Measurements from ENCODE around the gene GNPNAT1.
"Not testable (repeated sequence)": the region's sequence is repeated elsewhere in the genome, so short reads cannot be mapped to it uniquely, and the experiment has no call there.

GNPNAT1 gene

GRCh38 chr14:52735921-52736489 is 55.4 kb downstream of the GNPNAT1 start:
- H3K36me3 Mint-ChIP-seq (ENCODE audit: insufficient read depth) = peaks cover 18% of the 10 kb centered on the region
- no peaks in the 10 kb centered on the region for H3K9me3 Mint-ChIP-seq
- H3K4me1 Mint-ChIP-seq = peaks cover 63% of the 10 kb centered on the region
- H3K4me3 Mint-ChIP-seq = no peak overlapping the region
- DNase-seq (ENCODE audit: low spot score in 2 of 2) = no peak
- ATAC-seq (replicated peaks; ENCODE audit: extremely low read depth, poor library complexity, severe bottlenecking) = no peak
- peak overlapping the region; percentile 47 for H3K27ac Mint-ChIP-seq (ENCODE audit: low read depth)
- no peaks in the 10 kb centered on the region for H3K27me3 Mint-ChIP-seq

- H3K27ac Mint-ChIP-seq (ENCODE audit: low read depth) = no peak overlapping the region
- H3K4me1 Mint-ChIP-seq = peaks cover 53% of the 10 kb centered on the region
- no peak overlapping the region for H3K4me3 Mint-ChIP-seq
- H3K36me3 Mint-ChIP-seq (ENCODE audit: insufficient read depth) = peaks cover 28% of the 10 kb centered on the region
- no peaks in the 10 kb centered on the region for H3K27me3 Mint-ChIP-seq
- DNase-seq (ENCODE audit: low spot score in 2 of 2) = no peak
- no peaks in the 10 kb centered on the region for H3K9me3 Mint-ChIP-seq
- ATAC-seq (replicated peaks; ENCODE audit: extremely low read depth, poor library complexity, severe bottlenecking) = no peak
Observed at GRCh38 chr14:52733824-52734223, 57.6 kb downstream of the GNPNAT1 start.

DNA sequence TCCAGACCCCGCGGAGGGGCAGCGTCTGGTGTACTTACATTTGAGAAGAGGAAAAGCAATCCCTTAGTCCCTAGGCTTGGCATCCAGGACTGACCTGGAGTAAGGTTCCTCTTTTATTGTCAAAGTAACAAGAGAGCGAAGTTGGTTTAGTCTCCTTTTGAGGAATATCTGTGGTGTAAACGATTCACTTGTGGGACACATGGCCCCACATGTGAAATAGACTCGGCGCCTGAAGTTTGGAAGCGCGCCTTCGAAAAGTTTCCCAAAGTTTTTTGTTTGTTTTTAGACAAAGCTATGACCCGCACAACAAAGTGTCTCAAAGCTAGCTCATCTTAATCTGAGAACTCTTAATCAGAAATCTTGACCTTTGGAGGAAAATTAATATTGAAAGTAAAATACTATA is 60.7 kb downstream of the GNPNAT1 start:
- Mint-ChIP-seq H3K4me3 (peak overlapping the region; percentile 92), H3K4me1 (peaks cover 27% of the 10 kb centered on the region), H3K27ac (ENCODE audit: low read depth) (peak overlapping the region; percentile 53), H3K9me3 (no peaks in the 10 kb centered on the region), H3K36me3 (ENCODE audit: insufficient read depth) (peaks cover 42% of the 10 kb centered on the region), H3K27me3 (no peaks in the 10 kb centered on the region)
- no peak for ATAC-seq (replicated peaks; ENCODE audit: extremely low read depth, poor library complexity, severe bottlenecking)
- DNase-seq (ENCODE audit: low spot score in 2 of 2) = no peak

GRCh38 chr14:52729925-52730708 is 61.3 kb downstream of the GNPNAT1 start, which contains the start of gene STYX:
TSS of gene STYX (plus strand) at chr14:52730166. CDS start at chr14:52730475, 309 bp downstream.
- Mint-ChIP-seq H3K36me3 (ENCODE audit: insufficient read depth) (peaks cover 47% of the 10 kb centered on the region), H3K27ac (ENCODE audit: low read depth) (peak within 1 kb of the TSS; percentile 53), H3K4me3 (peak within 1 kb of the TSS; percentile 92), H3K27me3 (no peaks in the 10 kb centered on the region), H3K4me1 (peaks cover 22% of the 10 kb centered on the region), H3K9me3 (no peaks in the 10 kb centered on the region)
- ATAC-seq (replicated peaks; ENCODE audit: extremely low read depth, poor library complexity, severe bottlenecking) (peak; percentile 97), DNase-seq (ENCODE audit: low spot score in 2 of 2) (peak; percentile 92 to 94)

DNA sequence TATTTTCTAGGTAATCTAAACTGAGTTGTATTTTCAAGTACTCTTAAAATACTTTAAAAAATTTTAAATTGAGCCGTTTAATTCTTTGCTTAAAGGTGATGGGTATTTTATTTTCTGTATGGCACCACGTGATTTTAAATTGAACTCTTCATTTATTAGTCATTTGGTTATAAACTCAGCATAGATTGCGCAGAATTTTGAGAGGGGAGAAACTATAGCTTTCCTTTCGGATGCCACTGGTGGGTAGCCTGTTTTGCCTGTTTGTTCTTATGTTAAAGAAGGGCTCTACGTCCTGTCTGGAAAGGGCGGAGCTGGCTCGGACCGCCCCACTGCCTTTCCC is 61.9 kb downstream of the GNPNAT1 start:
- H3K36me3 Mint-ChIP-seq (ENCODE audit: insufficient read depth) = peaks cover 47% of the 10 kb centered on the region

DNA sequence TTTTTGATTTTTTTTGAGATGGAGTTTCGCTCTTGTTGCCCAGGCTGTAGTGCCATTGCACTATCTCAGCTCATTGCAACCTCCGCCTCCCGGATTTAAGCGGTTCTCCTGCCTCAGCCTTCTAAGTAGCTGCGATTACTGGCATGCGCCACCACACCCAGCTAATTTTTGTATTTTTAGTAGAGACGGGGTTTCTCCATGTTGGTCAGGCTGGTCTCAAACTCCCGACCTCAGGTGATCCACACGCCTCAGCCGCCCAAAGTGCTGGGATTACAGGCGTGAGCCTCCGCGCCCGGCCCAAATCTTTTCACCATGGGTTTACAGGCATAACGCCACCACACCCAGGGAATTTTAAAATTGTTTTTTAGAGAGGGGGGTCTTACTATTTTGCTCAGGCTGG is 62.4 kb downstream of the GNPNAT1 start:
- H3K27me3 Mint-ChIP-seq; DNase-seq (ENCODE audit: low spot score in 2 of 2); ATAC-seq (replicated peaks; ENCODE audit: extremely low read depth, poor library complexity, severe bottlenecking); H3K4me3 Mint-ChIP-seq; H3K9me3 Mint-ChIP-seq: not testable (repeated sequence)
- Mint-ChIP-seq H3K27ac (ENCODE audit: low read depth) (peak overlapping the region; percentile 38), H3K36me3 (ENCODE audit: insufficient read depth) (peaks cover 42% of the 10 kb centered on the region), H3K4me1 (peaks cover 16% of the 10 kb centered on the region)

More for the DNA sequence above, 61.9 kb downstream of the GNPNAT1 start:
- Mint-ChIP-seq H3K27me3 (no peaks in the 10 kb centered on the region), H3K4me3 (peak overlapping the region; percentile 92), H3K9me3 (no peaks in the 10 kb centered on the region), H3K27ac (ENCODE audit: low read depth) (peak overlapping the region; percentile 53), H3K4me1 (peaks cover 18% of the 10 kb centered on the region)
- ATAC-seq (replicated peaks; ENCODE audit: extremely low read depth, poor library complexity, severe bottlenecking) (no peak), DNase-seq (ENCODE audit: low spot score in 2 of 2) (no peak)

GRCh38 chr14:52727509-52727908 is 63.9 kb downstream of the GNPNAT1 start:
- peaks cover 45% of the 10 kb centered on the region for H3K36me3 Mint-ChIP-seq (ENCODE audit: insufficient read depth)
- DNase-seq (ENCODE audit: low spot score in 2 of 2); ATAC-seq (replicated peaks; ENCODE audit: extremely low read depth, poor library complexity, severe bottlenecking); H3K27me3 Mint-ChIP-seq; H3K4me3 Mint-ChIP-seq; H3K9me3 Mint-ChIP-seq; H3K27ac Mint-ChIP-seq (ENCODE audit: low read depth): not testable (repeated sequence)
- peaks cover 13% of the 10 kb centered on the region for H3K4me1 Mint-ChIP-seq

Data from central memory CD8-positive, alpha-beta T cell (primary cell).